Parathyroid adenoma (tissue), 2 donors: ENCODE measurements around the gene PRL.

ENCODE experiments used
- H2AFZ ChIP-seq: fragments of 300-600 bp; sonication (generic); one replicate; pipeline ENCODE4 v1.7.0; 2017; ENCODE audit warnings: antibody characterized with exemption, mild to moderate bottlenecking
- H3K27ac ChIP-seq: fragments of 300-600 bp; sonication (generic); one replicate; pipeline ENCODE4 v1.7.0; 2017
- H3K27me3 ChIP-seq: fragments of 300-600 bp; sonication (generic); one replicate; pipeline ENCODE4 v1.7.0; 2017; ENCODE audit warnings: low read length; ENCODE audit not compliant: control insufficient read depth, insufficient read depth
- H3K36me3 ChIP-seq: fragments of 300-600 bp; sonication (generic); one replicate; pipeline ENCODE4 v1.7.0; 2017; ENCODE audit warnings: low read length; ENCODE audit not compliant: control insufficient read depth, insufficient read depth
- H3K4me1 ChIP-seq: fragments of 300-600 bp; sonication (generic); one replicate; pipeline ENCODE4 v1.7.0; 2017; ENCODE audit warnings: control low read depth
- H3K4me2 ChIP-seq: fragments of 300-600 bp; sonication (generic); one replicate; pipeline ENCODE4 v1.7.0; 2017; ENCODE audit warnings: low read length
- H3K4me3 ChIP-seq: fragments of 300-600 bp; sonication (generic); one replicate; pipeline ENCODE4 v1.7.0; 2017; ENCODE audit warnings: low read depth, low read length
- H3K79me2 ChIP-seq: fragments of 300-600 bp; sonication (generic); one replicate; pipeline ENCODE4 v1.7.0; 2017; ENCODE audit warnings: control low read depth
- H3K9ac ChIP-seq: fragments of 300-600 bp; sonication (generic); one replicate; pipeline ENCODE4 v1.7.0; 2017; ENCODE audit warnings: mild to moderate bottlenecking
- H3K9me3 ChIP-seq: fragments of 300-600 bp; sonication (generic); one replicate; pipeline ENCODE4 v1.7.0; 2017; ENCODE audit warnings: low read length; ENCODE audit not compliant: control insufficient read depth
- CTCF ChIP-seq: fragments of 300-600 bp; sonication (generic); IDR thresholded peaks from one replicate; pipeline ENCODE4 v1.7.0; 2017; ENCODE audit warnings: antibody characterized with exemption, mild to moderate bottlenecking
- donor health status: primary hyperparathyroidism.

PRL gene

GRCh38 chr6:22271081-22271480 is 25.8 kb downstream of the PRL start:
- Histone ChIP-seq H3K4me1 (no peaks in the 10 kb centered on the region), H3K27me3 (no peaks in the 10 kb centered on the region), H3K4me3 (no peak overlapping the region), H3K9me3 (no peaks in the 10 kb centered on the region), H3K36me3 (no peaks in the 10 kb centered on the region), H3K27ac (no peak overlapping the region), H3K79me2 (no peaks in the 10 kb centered on the region), H2AFZ (no peak overlapping the region), H3K9ac (no peak overlapping the region), H3K4me2 (no peak overlapping the region)
- no peak for TF ChIP-seq CTCF

- no peak for TF ChIP-seq CTCF
- no peak overlapping the region for H3K9ac ChIP-seq
- no peaks in the 10 kb centered on the region for H3K79me2 ChIP-seq
- no peak overlapping the region for H3K27ac ChIP-seq
- no peak overlapping the region for H3K4me3 ChIP-seq
- H3K27me3 ChIP-seq, result no peaks in the 10 kb centered on the region
- H3K36me3 ChIP-seq, result no peaks in the 10 kb centered on the region
- H2AFZ ChIP-seq, result no peak overlapping the region
- H3K4me1 ChIP-seq, result no peaks in the 10 kb centered on the region
- H3K4me2 ChIP-seq, result no peak overlapping the region
- H3K9me3 ChIP-seq, result no peaks in the 10 kb centered on the region
Observed at GRCh38 chr6:22263748-22264147, 33.1 kb downstream of the PRL start.

- Histone ChIP-seq H3K27ac (no peak overlapping the region), H3K4me1 (no peaks in the 10 kb centered on the region), H3K27me3 (no peaks in the 10 kb centered on the region), H3K9ac (no peak overlapping the region), H3K9me3 (no peaks in the 10 kb centered on the region), H3K36me3 (no peaks in the 10 kb centered on the region), H3K4me3 (no peak overlapping the region), H2AFZ (no peak overlapping the region), H3K79me2 (no peaks in the 10 kb centered on the region), H3K4me2 (no peak overlapping the region)
- TF ChIP-seq CTCF, result no peak
Observed at GRCh38 chr6:22254886-22255285, 42.0 kb downstream of the PRL start.

GRCh38 chr6:22253955-22254655 is 42.7 kb downstream of the PRL start:
- H3K4me3 ChIP-seq, result no peak overlapping the region
- H3K27ac ChIP-seq, result no peak overlapping the region
- no peaks in the 10 kb centered on the region for H3K36me3 ChIP-seq
- H3K4me2 ChIP-seq, result no peak overlapping the region
- no peaks in the 10 kb centered on the region for H3K79me2 ChIP-seq
- H3K27me3 ChIP-seq, result no peaks in the 10 kb centered on the region
- H3K9ac ChIP-seq, result no peak overlapping the region
- H2AFZ ChIP-seq, result no peak overlapping the region
- TF ChIP-seq CTCF, result no peak
- no peaks in the 10 kb centered on the region for H3K4me1 ChIP-seq
- H3K9me3 ChIP-seq, result no peaks in the 10 kb centered on the region

GRCh38 chr6:22251348-22251747 is 45.5 kb downstream of the PRL start:
- H3K9me3 ChIP-seq, result no peaks in the 10 kb centered on the region
- no peaks in the 10 kb centered on the region for H3K36me3 ChIP-seq
- H3K27me3 ChIP-seq, result no peaks in the 10 kb centered on the region
- no peaks in the 10 kb centered on the region for H3K4me1 ChIP-seq
- no peak overlapping the region for H3K4me2 ChIP-seq
- no peak overlapping the region for H2AFZ ChIP-seq
- H3K9ac ChIP-seq, result no peak overlapping the region
- no peaks in the 10 kb centered on the region for H3K79me2 ChIP-seq
- no peak overlapping the region for H3K27ac ChIP-seq
- H3K4me3 ChIP-seq, result no peak overlapping the region
- no peak for TF ChIP-seq CTCF
